Cardiac septum (tissue), 1 donor: ENCODE results near the gene DYNLT1. TPM values are rescaled to one million over a fixed set of nuclear protein-coding genes. Genes with fewer than 3 reads are reported as not detected.
"Not testable (repeated sequence)": the region's sequence is repeated elsewhere in the genome, so short reads cannot be mapped to it uniquely, and the experiment has no call there.

Source experiments
- DNase-seq: peaks from one replicate; pipeline ENCODE4 v3.0.0-alpha.2; 2020; ENCODE audit warnings: low spot score
- intact Hi-C: fragments of 100-400 bp; cut with DNase I; formaldehyde crosslinking; loops from one replicate; pipeline ENCODE4 v1.14.0; 2022
- total RNA-seq: library from RNA; stranded (reverse); fragmentation: NEBNext Ultra II Directional; extraction: Animal tissue kit (Norgen Biotek cat#: 25700); gene quantifications from one replicate; pipeline ENCODE4 v1.2.1, GENCODE V29; 2021
- donor health status: DM: no; HTN: no; CAD: no.

DYNLT1 gene
- total RNA-seq, 1 donor from 2014 or later, result 131 TPM

DNA sequence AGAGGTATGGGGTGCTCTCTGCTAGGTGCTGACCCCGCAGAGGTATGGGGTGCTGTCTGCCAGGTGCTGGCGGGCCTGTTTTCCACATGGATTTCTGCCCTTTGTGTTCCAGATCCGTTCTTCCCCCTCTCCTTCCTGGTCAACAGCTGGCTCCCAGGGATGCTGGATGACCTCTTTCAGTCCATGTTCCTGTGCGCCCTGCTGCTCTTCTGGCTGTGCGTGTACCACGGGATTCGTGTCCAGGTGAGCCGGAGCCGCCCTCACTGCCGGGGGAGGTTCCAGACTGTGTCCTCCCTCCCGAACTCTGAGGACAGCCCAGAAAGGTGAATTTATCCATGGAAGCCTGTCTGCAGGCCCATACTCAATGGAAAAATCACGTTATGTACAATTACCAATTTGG is 36.3 kb downstream of the DYNLT1 start:
- intact Hi-C loops, result no loop called here
- no peak for DNase-seq

DNA sequence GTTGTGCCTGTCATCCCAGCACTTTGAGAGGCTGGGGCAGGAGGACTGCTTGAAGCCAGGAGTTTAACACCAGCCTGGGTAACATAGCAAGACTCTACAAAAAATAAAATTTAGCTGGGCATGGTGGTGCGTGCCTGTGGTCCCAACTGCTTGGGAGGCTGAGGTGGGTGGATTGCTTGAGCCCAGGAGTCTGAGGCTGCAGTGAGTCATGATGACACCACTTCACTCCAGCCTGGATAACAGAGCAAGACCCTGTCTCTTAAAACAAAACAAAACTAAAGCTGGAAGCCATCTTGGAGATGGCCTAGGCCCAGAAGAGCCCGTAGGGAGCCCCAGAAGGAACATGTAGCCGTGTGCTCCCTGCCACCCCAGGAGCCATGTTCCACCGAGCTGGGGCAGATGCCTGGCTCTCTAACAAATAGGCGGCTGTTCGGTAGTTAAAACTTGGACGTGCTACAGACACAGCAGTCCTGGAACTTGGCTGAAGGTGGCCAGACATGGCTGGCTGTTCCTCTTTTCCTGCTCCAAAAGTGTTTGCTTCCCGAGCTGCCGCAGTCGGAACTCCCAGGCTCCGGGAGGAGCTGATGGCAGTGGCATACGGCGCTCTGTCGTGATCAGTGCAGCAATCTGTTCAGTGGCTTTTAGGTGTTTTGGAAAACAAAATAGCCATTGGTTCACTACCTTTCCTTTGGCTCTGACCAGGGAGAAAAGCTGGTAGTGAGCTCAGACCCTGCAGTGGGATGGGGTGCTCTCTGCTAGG is 37.0 kb downstream of the DYNLT1 start:
- no peak for DNase-seq
- intact Hi-C loops, result no loop called here

DNA sequence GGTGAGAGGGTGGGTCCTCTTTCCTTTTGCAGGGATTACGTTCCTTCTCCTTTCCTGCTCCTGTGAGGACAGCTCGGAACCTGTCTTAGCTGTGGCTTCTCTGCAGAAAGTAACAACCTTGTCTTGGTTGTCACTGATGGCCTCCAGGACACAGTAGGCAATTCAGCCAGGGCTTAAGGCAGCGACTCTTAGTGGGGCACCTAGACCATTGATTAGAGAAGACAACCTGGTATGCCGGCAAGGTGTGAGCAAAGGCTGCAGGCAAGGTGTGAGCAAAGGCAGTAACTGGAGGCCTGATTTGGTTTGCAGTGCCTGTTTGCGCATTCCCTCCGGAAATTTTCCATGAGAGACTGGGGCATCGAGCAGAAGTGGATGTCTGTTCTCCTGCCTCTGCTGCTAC is 37.6 kb downstream of the DYNLT1 start:
- intact Hi-C loops, result no loop called here

DNA sequence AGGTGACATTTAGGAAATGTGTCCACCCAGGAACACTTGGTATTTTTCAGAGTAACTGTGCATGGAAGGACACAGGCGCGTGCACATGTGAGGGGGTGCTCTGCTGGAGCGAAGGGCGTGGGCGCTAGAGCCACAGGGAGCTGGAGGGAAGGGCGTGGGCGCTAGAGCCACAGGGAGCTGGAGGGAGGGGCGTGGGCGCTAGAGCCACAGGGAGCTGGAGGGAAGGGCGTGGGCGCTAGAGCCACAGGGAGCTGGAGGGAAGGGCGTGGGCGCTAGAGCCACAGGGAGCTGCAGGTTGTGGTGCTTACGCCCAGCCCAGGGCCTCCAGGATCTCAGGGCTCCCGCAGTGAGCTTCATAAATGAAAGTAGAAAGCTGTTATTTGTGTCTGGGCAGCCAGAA is 38.5 kb downstream of the DYNLT1 start:
- DNase-seq, intact Hi-C loops: not testable (repeated sequence)

More for the DNA sequence above, 37.6 kb downstream of the DYNLT1 start:
- no peak for DNase-seq

DNA sequence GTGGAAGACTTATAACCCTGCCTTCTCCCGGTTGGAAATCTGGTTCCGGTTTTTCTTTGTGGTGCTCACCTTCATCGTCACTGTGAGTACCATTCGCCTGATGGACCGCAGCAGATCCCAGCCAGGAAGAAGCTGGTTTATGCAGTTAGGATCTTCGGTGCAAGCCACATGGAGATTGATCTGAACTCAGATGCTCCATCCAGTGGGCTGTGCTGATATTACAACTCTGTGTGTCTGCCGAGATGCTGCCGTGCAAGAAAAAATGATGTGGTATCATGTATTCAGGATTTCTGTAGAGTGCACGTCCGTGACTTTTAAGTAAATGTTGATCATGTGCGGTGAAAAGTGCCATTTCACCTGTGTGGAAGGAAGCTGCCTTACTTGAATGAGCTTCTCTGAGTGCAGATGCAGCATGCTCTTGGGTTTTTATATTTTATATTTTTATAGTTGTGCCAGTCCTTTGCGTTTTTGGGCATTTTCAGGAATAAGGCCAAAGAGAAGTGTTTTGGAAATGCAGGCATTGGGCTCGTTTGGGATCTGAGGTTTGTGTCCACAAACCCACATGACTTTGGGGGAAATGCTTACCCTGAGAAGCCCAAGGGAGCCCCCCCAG is 39.2 kb downstream of the DYNLT1 start:
- intact Hi-C loops, result no loop called here
- no peak for DNase-seq

DNA sequence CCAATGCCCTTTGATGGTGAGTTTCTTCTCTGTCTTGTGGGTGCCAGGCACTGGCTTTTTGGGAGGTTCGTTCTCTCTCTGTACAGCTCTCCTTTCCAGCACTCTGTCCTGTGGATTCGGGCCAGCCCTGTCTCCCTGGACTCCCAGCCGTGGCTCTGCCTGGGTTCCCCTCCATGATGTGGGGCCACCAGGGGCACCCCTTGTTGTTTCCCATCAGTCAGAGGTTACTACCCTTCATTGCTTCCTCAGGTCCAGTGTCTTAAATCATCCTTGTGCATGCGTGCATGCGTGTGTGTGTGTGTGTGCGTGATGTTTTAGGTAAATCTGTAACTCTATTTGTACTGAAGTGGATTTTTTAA is 40.5 kb downstream of the DYNLT1 start:
- DNase-seq, result no peak
- intact Hi-C loops, result no loop called here

DNA sequence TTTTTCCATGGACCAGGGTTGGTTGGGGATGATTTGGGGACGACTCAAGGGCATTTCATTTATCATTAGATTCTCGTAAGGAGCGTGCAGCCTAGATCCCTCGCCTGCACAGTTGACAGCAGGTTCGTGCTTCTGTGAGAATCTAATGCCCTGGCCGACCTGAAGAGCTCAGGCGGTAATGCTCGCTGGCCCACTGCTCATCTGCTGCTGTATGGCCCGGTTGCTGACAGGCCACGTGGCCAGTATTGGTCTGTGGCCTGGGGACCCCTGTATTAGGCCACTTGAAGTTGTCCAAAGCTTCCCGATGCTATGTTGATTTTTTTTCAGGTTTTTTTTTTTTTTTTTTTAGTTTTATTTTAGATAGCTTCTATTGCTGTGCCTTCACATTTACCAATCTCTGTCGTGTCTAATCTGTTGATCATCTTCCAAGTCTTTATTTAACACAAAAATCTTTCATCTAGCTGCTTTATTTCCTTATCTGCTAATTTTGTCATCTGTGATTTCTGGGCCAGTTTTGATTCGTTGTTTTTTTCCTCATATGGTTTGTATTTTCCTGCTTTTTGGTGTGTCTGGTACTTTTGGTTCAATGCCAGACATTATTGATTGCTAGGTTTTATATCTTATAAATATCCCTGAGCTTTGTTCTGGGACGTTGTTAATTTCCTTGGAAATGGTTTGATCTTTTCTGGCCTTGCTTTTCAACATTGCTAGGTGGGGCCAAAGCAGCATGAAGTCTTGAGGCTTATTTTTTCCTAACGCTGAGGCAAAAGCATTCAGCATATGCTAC is 41.1 kb downstream of the DYNLT1 start:
- no peak for DNase-seq
- intact Hi-C loops, result loop anchor here (2.0 kb wide), 1 partner anchor 383 kb away; no protein-coding TSS in a partner anchor

DNA sequence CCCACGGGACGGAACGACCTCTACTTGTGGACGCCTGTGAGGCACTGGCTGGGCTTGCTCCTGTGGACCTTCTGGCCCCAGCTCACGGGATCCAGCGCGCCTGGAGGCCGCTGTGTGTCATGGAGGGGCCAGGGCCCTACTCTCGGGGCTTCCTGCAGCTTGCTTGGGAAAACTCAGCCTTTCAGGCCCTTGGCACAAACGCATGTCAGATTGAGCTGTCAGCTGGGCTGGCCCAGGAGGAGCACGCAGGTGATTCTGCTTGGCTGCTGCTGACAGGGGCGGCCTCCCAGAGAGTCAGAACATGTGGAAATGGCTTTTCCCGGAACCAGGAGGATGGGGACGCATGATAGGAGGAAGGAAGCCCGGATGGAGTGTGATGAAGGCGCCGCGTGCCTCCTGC is 44.9 kb downstream of the DYNLT1 start:
- intact Hi-C loops, result no loop called here
- DNase-seq, result no peak

DNA sequence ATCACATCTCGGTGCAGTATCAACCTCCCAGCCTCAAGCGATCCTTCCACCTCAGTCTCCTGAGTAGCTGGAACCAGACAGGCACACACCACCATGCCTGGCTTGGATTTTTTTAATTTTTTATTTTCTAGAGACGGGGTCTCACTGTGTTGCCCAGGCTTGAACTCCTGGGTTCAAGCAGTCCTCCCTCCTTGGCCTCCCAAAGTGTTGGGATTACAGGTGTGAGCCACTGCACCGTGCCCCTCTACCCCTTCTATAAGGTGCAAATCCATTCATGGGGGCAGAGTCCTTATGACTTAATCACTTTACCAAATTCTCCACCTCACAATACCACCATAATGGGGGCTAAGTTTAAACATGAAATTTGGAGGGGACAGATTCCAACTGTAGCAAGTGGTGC is 47.0 kb downstream of the DYNLT1 start:
- no peak for DNase-seq
- intact Hi-C loops, result no loop called here

DNA sequence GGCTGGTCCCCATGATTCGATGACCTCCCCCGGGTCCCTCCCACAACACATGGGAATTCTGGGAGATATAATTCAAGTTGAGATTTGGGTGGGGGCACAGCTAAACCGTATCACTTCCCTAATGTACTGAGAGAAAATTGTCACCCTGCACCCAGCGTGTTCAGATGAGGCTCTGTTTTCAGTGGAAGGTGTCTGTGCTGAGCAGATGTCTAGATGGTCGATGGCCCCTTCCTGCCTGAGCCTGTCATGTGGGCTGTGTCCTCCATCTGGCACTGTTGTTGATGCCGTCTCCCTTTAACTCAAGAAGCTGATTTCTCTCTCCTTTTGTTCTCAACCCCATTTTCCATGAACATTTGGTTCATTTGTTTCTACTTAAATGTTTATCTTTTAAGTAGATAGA is 47.7 kb downstream of the DYNLT1 start:
- DNase-seq, result no peak
- intact Hi-C loops, result no loop called here

DNA sequence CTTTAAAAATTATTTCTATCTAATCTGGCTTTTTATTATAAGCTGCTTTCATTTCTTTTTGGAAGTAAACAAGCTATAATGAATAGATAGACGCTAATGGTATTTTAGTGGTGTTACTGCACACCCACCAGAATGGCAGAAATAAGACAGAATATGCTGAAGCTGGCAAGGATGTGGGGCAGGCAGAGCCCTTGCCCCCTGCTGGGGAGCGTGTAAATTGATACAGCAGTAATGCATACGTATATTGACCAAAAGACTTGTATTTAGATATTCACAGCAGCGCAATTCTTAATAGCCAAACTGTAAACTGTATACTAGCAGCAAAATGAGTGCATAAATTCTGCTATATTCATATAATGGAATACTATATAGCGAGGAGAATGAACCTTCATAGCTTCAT is 49.3 kb downstream of the DYNLT1 start:
- intact Hi-C loops, result no loop called here
- no peak for DNase-seq

DNA sequence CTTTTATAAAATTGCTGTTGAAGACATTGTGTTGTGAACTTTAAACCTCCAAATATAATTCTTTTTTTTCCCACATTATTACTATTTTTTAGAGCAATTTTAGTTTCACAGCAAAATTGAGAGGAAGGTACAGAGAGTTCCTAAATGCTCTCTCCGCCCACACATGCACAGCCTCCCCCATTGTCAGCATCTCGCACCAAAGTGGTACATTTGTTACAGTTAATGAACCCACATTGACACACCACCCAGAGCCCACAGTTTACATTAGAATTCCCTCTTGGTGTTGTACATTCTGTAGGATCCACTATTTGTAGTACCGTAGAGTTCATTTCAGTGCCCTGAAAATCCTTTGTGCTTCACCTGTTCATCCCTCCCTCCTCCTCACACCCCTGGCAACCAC is 50.9 kb downstream of the DYNLT1 start:
- intact Hi-C loops, result no loop called here

DNA sequence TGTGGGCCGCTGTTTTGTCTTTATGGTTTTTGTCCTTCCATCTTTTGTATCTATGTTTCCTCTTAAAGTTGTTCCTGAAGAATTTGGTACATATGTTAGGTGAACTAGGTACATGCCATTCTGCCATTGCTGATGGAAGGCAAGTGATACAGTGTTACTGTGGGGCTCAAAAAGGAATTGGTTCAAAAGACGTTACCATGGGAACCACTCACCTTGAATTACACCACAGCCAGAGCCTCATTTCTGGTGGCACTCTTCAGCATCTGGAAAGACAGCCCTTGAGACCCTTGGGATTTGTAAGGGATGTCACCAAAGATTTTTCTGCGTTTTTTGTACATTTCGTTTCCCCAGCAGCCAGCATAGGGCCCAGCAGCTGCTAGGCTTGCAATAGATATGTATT is 52.7 kb downstream of the DYNLT1 start:
- DNase-seq, result no peak
- intact Hi-C loops, result no loop called here

More for the DNA sequence above, 50.9 kb downstream of the DYNLT1 start:
- no peak for DNase-seq

DNA sequence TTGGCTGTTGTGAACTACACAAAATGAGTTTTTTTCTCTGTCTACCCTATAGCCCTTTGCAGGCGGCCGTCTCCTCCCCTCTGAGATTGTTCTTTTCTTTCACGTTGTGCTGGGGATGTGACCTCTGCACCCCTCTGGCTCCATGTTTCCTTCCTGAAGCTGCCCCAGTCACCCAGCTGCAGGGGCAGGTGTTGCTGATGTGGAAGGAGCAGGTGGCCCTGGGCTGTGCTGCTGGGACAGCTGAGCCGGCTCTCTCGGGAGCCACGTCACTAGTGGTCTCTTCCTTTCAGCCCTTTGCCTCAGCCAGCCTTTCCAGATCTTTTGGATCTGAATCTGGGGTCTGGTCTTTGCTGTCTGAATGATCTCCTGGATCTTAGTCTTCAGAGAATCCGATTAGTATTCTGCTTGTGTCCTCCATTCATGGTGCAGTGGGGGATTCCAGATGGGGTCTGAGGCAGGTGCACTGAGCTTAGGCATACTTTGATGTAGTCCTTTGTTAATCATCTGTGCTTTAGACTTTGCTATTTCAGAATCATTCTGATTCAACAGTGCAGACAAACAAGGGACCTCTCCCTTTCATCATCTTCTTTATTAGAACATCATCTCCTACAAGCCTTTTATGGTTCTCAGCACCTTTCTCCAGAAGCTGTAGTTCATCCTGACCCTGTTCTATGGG is 53.3 kb downstream of the DYNLT1 start:
- intact Hi-C loops, result no loop called here
- no peak for DNase-seq

DNA sequence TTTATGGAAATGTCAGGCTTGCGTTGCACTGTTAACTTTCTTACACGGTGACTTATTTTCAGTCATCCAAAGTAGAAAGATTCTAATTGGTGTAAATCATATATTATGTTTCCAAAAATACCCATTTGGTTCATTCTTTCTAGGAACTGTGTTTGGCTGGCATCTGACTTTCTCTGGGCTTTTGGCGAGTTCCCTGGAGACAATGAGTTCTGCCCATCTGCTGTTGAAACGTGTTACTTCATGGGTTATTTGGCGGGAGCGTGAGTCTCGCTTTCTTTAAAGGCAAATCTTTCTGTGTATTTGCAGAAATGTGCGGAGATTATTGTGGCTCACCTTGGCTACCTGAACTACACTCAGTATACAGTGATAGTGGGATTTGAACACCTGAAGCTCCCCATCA is 55.2 kb downstream of the DYNLT1 start:
- intact Hi-C loops, result no loop called here
- DNase-seq, result no peak

DNA sequence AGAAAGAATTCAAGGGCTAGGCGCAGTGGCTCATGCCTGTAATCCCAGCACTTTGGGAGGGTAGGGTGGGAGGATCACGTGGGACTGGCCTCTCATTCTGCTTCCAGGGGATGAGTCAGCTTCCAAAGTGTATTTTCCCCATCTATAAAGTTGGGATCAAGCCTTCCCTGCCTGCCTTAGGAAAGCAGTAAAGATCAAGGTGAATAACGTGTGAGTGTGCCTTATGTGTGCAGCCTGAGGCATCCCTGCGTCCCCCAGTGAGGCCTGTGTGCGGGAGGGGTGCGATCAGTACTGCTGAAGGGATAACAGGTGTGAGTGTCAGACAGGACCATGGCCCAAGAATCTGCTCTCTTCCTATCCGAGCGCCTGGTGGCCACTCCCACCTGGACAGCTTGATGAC is 57.9 kb downstream of the DYNLT1 start:
- no peak for DNase-seq
- intact Hi-C loops, result no loop called here
